Suprapubic skin (tissue), 4 donors: Measurements from ENCODE around the gene TRAPPC2B. TPM values are rescaled to one million over a fixed set of nuclear protein-coding genes. Genes with fewer than 3 reads are reported as not detected.
A peak's percentile ranks its signal among the peaks of the same experiment; 100 is the strongest.

ENCODE experiments used
- DNase-seq, 2 donors: peaks; one replicate each; pipeline ENCODE4 v3.0.0-alpha.2; 2019; ENCODE audit warnings: low spot score in 2 of 2
- H3K27ac ChIP-seq: fragments of 200-600 bp; sonication (generic); one replicate; pipeline ENCODE4 v1.5.1; 2019
- H3K27me3 ChIP-seq: fragments of 200-600 bp; sonication (generic); one replicate; pipeline ENCODE4 v1.5.1; 2019
- H3K36me3 ChIP-seq: fragments of 200-600 bp; sonication (generic); one replicate; pipeline ENCODE4 v1.5.1; 2019
- H3K4me1 ChIP-seq: fragments of 200-600 bp; sonication (generic); one replicate; pipeline ENCODE4 v1.5.1; 2019
- H3K4me3 ChIP-seq: fragments of 200-600 bp; sonication (generic); one replicate; pipeline ENCODE4 v1.5.1; 2019; ENCODE audit warnings: mild to moderate bottlenecking
- H3K9me3 ChIP-seq: fragments of 200-600 bp; sonication (generic); one replicate; pipeline ENCODE4 v1.5.1; 2019
- EP300 ChIP-seq: sonication (generic); formaldehyde crosslinking; IDR thresholded peaks from one replicate; pipeline ENCODE4 v1.6.1; 2017; ENCODE audit warnings: antibody characterized with exemption
- POLR2A ChIP-seq, 2 donors: fragments of 450-650 bp; IDR thresholded peaks; one replicate each; pipeline ENCODE4 v1.6.1; 2017; ENCODE audit warnings: antibody characterized with exemption in 2 of 2, mild to moderate bottlenecking in 2 of 2, moderate library complexity in 2 of 2
- POLR2AphosphoS5 ChIP-seq, 3 donors: sonication (generic); formaldehyde crosslinking; IDR thresholded peaks; one replicate each; pipeline ENCODE4 v1.6.1; 2017; ENCODE audit warnings: antibody characterized with exemption in 3 of 3
- WGBS: methylation state at CpG from one replicate; pipeline ENCODE4 v1.1.5; 2018; 5-methylcytosine and 5-hydroxymethylcytosine counted together
- total RNA-seq, 4 donors: library from RNA; depleted of rRNA; stranded (reverse); fragments of >200 nt; gene quantifications; one replicate each; pipeline ENCODE4 v1.1.0, GENCODE V29; 2016
- TF ChIP-seq, protein P1 (sequence below), 2 donors: fragments of 200-600 bp in 1 of 2; fragments of 450-650 bp in 1 of 2; sonication (generic) in 1 of 2; IDR thresholded peaks; one replicate each; pipeline ENCODE4 v1.5.1; 2016 to 2019; ENCODE audit warnings: antibody characterized with exemption in 2 of 2, mild to moderate bottlenecking in 1 of 2, moderate library complexity in 1 of 2

Gene TRAPPC2B
- total RNA-seq, 4 donors from 2014 or later = 16.5 to 20.7 (median 19.9) TPM

DNA sequence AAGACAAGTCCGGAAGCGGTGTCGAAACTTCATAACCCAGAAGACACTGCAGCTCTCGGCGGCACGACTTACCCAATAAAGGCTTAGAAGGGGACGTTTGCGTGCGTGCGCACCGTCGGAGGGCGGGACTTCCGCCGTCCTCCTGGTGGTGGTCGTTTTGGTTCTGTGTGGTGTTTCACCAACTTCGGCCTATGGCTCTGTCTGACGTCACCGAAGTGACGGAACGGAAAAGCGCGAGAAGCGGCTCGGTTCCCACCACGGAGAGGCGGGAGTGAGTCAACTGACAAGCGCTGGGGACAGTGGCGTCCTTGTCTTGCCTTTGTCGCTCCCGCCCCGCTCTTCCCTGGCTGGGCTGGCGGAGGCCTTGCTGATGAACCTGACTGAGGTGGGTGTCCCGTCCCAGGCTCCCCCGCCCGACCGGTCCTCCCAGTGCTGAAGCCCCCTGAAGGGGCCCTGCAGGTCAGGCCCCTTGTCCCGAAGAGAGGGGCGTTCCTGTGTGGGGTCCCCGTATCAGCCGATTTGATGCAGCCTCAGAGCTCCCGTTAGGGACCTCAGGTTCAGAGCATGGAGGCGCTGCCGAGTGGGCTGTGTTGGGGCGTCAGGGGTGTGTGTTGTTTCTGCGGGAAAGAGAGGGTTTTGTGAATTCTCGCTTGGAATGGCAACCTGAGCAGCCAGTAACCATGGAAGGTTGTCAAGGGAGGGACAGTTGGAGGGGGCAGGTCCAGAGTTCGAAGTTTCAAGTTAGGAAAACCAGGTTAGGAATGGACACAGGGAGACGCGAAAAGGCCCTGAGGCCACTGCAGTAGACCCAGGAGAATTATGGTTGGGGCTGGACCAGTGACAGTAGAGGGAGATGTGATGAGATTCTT lies 26.6 kb downstream of the TRAPPC2B start, which contains the start of gene ZNF548:
ZNF548 (plus strand) TSS at position 125 of the 869 bp plus-strand sequence; CDS start at position 371, 246 bp downstream.
- peak; percentile 98 to 99 for DNase-seq
- TF ChIP-seq EP300 (no peak), POLR2AphosphoS5 (IDR thresholded peaks at IDR 0.05) (peak in 2 of 3 donors; percentile 57 to 91), POLR2A (IDR thresholded peaks at IDR 0.05) (peak in 1 of 2 donors; percentile 51)
- TF ChIP-seq, protein P1, sequence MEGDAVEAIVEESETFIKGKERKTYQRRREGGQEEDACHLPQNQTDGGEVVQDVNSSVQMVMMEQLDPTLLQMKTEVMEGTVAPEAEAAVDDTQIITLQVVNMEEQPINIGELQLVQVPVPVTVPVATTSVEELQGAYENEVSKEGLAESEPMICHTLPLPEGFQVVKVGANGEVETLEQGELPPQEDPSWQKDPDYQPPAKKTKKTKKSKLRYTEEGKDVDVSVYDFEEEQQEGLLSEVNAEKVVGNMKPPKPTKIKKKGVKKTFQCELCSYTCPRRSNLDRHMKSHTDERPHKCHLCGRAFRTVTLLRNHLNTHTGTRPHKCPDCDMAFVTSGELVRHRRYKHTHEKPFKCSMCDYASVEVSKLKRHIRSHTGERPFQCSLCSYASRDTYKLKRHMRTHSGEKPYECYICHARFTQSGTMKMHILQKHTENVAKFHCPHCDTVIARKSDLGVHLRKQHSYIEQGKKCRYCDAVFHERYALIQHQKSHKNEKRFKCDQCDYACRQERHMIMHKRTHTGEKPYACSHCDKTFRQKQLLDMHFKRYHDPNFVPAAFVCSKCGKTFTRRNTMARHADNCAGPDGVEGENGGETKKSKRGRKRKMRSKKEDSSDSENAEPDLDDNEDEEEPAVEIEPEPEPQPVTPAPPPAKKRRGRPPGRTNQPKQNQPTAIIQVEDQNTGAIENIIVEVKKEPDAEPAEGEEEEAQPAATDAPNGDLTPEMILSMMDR (IDR thresholded peaks at IDR 0.05) = peak in 1 of 2 donors; percentile 33
- Histone ChIP-seq H3K9me3 (no peaks in the 10 kb centered on the region), H3K36me3 (peaks cover 15% of the 10 kb centered on the region), H3K4me1 (peaks cover 18% of the 10 kb centered on the region), H3K27ac (peak within 1 kb of the TSS; percentile 88), H3K4me3 (peak within 1 kb of the TSS; percentile 89), H3K27me3 (no peaks in the 10 kb centered on the region)
- WGBS = under 1% methylated on average over 20 of the region's 50 CpGs

DNA sequence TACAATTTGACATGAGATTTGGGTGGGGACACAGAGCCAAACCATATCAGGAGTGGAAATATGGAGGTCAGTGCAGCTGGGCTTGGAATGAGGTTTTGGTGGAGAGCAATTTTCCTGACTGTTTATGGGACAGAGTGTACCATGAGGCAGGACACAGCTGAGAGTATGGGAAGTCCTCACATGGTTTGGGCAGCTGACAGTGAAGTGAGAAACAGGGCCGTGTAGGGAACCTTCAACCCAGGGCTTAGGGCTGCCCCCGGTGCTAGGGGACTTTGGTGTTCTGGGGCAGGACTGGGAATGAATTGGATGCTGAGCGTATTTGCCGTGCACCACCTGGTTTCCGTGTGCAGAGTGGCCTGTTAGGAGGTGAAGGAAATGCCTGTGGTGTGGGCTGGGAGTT lies 32.4 kb downstream of the TRAPPC2B start:
- peaks cover 69% of the 10 kb centered on the region for H3K36me3 ChIP-seq
- peaks cover 6% of the 10 kb centered on the region for H3K4me1 ChIP-seq
- DNase-seq = no peak
- no peaks in the 10 kb centered on the region for H3K9me3 ChIP-seq
- no peaks in the 10 kb centered on the region for H3K27me3 ChIP-seq
- TF ChIP-seq POLR2AphosphoS5 (IDR thresholded peaks at IDR 0.05) (no peak), POLR2A (IDR thresholded peaks at IDR 0.05) (no peak), EP300 (no peak)
- TF ChIP-seq, protein P1 (IDR thresholded peaks at IDR 0.05) = no peak
- WGBS = 93% methylated on average over 5 of the region's 5 CpGs
- no peak overlapping the region for H3K4me3 ChIP-seq
- no peak overlapping the region for H3K27ac ChIP-seq

DNA sequence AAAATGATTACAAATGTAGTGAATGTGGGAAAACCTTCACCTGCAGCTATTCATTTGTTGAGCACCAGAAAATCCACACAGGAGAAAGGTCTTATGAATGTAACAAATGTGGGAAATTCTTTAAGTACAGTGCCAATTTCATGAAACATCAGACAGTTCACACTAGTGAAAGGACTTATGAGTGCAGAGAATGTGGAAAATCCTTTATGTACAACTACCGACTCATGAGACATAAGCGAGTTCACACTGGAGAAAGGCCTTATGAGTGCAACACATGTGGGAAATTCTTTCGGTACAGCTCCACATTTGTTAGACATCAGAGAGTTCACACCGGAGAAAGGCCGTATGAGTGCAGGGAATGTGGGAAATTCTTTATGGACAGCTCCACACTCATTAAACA lies 35.5 kb downstream of the TRAPPC2B start:
- Histone ChIP-seq H3K9me3 (no peaks in the 10 kb centered on the region), H3K36me3 (peaks cover 67% of the 10 kb centered on the region), H3K4me3 (no peak overlapping the region), H3K27ac (no peak overlapping the region), H3K4me1 (no peaks in the 10 kb centered on the region), H3K27me3 (no peaks in the 10 kb centered on the region)
- WGBS = 91% methylated on average over 5 of the region's 5 CpGs
- no peak for DNase-seq
- TF ChIP-seq POLR2AphosphoS5 (IDR thresholded peaks at IDR 0.05) = no peak
- no peak for TF ChIP-seq EP300
- TF ChIP-seq, protein P1 (IDR thresholded peaks at IDR 0.05) = no peak
- no peak for TF ChIP-seq POLR2A (IDR thresholded peaks at IDR 0.05)

DNA sequence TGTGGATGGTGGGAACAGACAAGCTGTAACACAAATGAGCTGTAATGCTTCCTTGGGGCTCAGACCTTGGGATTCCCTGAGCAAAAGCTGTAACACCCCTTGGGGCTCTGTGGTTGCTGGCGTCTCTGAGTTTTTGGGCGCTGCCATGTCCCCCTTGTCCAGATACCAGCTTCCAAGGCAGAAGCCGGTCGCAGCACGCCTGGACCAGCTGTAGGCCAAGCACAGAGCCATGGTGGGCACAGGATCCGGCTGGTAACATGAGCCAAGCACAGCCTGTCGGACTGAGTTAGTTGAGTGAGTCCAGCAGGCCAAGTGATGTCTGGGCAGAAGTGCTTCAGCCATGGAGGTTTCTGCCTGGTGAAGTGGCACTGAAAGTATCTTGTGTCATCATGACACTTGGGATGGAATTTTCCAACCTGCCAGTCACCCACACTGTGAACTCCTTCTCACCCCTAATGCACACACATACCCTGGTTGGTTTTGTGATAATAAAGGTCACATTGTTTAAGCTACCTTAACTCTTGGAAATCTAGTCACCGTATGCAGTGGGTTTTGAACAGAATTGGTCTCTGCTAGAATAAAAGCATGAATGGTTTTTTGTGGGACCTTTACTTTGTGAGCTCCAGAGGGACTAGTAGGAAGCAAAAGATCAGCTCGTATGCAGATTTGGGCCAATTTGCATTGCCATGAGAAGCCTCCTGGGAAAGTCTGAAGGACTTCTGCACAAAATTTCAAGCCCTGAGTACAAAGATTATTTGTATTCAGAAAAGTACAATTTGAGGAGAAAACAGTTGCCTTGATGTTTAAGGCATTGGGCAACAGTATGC lies 40.6 kb downstream of the TRAPPC2B start:
- no peak for DNase-seq
- Histone ChIP-seq H3K4me1 (no peaks in the 10 kb centered on the region), H3K27me3 (no peaks in the 10 kb centered on the region), H3K9me3 (no peaks in the 10 kb centered on the region), H3K27ac (no peak overlapping the region), H3K4me3 (no peak overlapping the region), H3K36me3 (peaks cover 23% of the 10 kb centered on the region)
- TF ChIP-seq POLR2AphosphoS5 (IDR thresholded peaks at IDR 0.05) (no peak), EP300 (no peak), POLR2A (IDR thresholded peaks at IDR 0.05) (no peak)
- TF ChIP-seq, protein P1 (IDR thresholded peaks at IDR 0.05) = no peak
- WGBS = 91% methylated on average over 7 of the region's 9 CpGs
